SK-N-SH (cell line): Measurements from ENCODE around the gene CMYA5.

Source experiments
- FOSL2 ChIP-seq: IDR thresholded peaks from 2 replicates; pipeline ENCODE4 v1.4.0; 2012; ENCODE audit warnings: low read depth, mild to moderate bottlenecking, moderate library complexity, borderline replicate concordance
- TAF1 ChIP-seq: IDR thresholded peaks from 2 replicates; pipeline ENCODE4 v1.6.1; 2012; ENCODE audit warnings: low read depth, mild to moderate bottlenecking, low read length, moderate library complexity, borderline replicate concordance

DNA sequence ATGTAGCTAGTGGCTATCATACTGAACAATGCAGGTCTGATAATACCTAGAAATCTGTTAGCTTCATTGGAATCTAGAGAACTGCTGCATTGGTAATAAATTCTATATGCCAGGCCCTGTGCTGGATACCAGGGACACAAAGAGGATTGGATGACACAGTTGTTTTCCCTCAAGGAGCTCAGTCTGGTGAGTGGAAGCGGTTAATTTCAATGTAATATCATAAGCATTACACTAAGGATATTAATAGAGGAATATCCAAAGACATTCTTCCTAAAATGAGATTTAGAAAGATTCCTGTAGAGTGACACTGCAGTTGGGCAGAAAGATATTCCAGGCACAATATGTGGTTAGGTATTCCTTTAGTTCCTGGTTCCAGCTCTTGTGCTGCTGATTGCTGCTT, 5.9 kb downstream of the CMYA5 start:
- no peak for TF ChIP-seq FOSL2
- TF ChIP-seq TAF1: no peak
